Trophoblast cell (in vitro differentiated cells and primary cell): Measurements from ENCODE around the gene LMCD1.

Experiments used
- DNase-seq, 2 donors: peaks; one replicate each; pipeline ENCODE4 v3.0.0-alpha.2; 2016
- H2AFZ ChIP-seq: 2 replicates; pipeline ENCODE4 v1.6.1; 2013; ENCODE audit warnings: low read length, moderate library complexity, mild to moderate bottlenecking; ENCODE audit not compliant: insufficient read depth, poor library complexity
- H2AK5ac ChIP-seq: 2 replicates; pipeline ENCODE4 v1.6.1; 2013; ENCODE audit warnings: mild to moderate bottlenecking, low read length
- H2BK120ac ChIP-seq: 2 replicates; pipeline ENCODE4 v1.6.1; 2013; ENCODE audit warnings: low read length, mild to moderate bottlenecking, moderate library complexity; ENCODE audit not compliant: insufficient read depth, poor library complexity
- H2BK12ac ChIP-seq: 2 replicates; pipeline ENCODE4 v1.6.1; 2013; ENCODE audit warnings: mild to moderate bottlenecking, low read length, moderate library complexity
- H2BK5ac ChIP-seq: 2 replicates; pipeline ENCODE4 v1.6.1; 2013; ENCODE audit warnings: low read length, low read depth, moderate library complexity, mild to moderate bottlenecking; ENCODE audit not compliant: poor library complexity
- H3K14ac ChIP-seq: 2 replicates; pipeline ENCODE4 v1.6.1; 2013; ENCODE audit warnings: mild to moderate bottlenecking, low read length
- H3K18ac ChIP-seq: 2 replicates; pipeline ENCODE4 v1.6.1; 2013; ENCODE audit warnings: mild to moderate bottlenecking, low read length
- H3K23ac ChIP-seq: 2 replicates; pipeline ENCODE4 v1.6.1; 2013; ENCODE audit warnings: low read length
- H3K27ac ChIP-seq: 2 replicates; pipeline ENCODE4 v1.5.1; 2013; ENCODE audit warnings: low read depth, mild to moderate bottlenecking, inconsistent platforms, low read length, moderate library complexity
- H3K27me3 ChIP-seq: 2 replicates; pipeline ENCODE4 v1.6.1; 2013; ENCODE audit warnings: inconsistent platforms, mild to moderate bottlenecking, low read length, moderate library complexity; ENCODE audit not compliant: insufficient read depth
- H3K36me3 ChIP-seq, 2 experiments: 1 replicate in 1 of 2; 2 replicates in 1 of 2; pipeline ENCODE4 v1.6.1; 2013; ENCODE audit warnings: low read length in 2 of 2, mild to moderate bottlenecking in 2 of 2, moderate library complexity in 1 of 2; ENCODE audit not compliant: insufficient read depth in 2 of 2, control insufficient read depth in 1 of 2
- H3K4ac ChIP-seq: 2 replicates; pipeline ENCODE4 v1.6.1; 2013; ENCODE audit warnings: low read depth, mild to moderate bottlenecking, low read length, moderate library complexity
- H3K4me1 ChIP-seq, 2 experiments: 1 replicate in 1 of 2; 2 replicates in 1 of 2; pipeline ENCODE4 v1.6.1; 2013; ENCODE audit warnings: low read length in 2 of 2, mild to moderate bottlenecking in 2 of 2, moderate library complexity in 1 of 2; ENCODE audit not compliant: insufficient read depth in 2 of 2, control insufficient read depth in 1 of 2
- H3K4me2 ChIP-seq: 2 replicates; pipeline ENCODE4 v1.6.1; 2013; ENCODE audit warnings: inconsistent platforms, mild to moderate bottlenecking, low read length, moderate library complexity
- H3K4me3 ChIP-seq: 2 replicates; pipeline ENCODE4 v1.5.1; 2013; ENCODE audit warnings: mild to moderate bottlenecking, low read depth, low read length, inconsistent platforms
- H3K79me1 ChIP-seq: one replicate; pipeline ENCODE4 v1.6.1; 2013; ENCODE audit warnings: low read length
- H3K79me2 ChIP-seq: 2 replicates; pipeline ENCODE4 v1.6.1; 2013; ENCODE audit warnings: low read length, mild to moderate bottlenecking; ENCODE audit not compliant: control insufficient read depth, insufficient read depth, poor library complexity
- H3K9ac ChIP-seq: 2 replicates; pipeline ENCODE4 v1.6.1; 2013; ENCODE audit warnings: mild to moderate bottlenecking, low read length
- H3K9me3 ChIP-seq: 2 replicates; pipeline ENCODE4 v1.6.1; 2013; ENCODE audit warnings: low read depth, mild to moderate bottlenecking, control low read depth, inconsistent platforms, low read length; ENCODE audit not compliant: insufficient read depth
- H4K12ac ChIP-seq: 2 replicates; pipeline ENCODE4 v1.6.1; 2013; ENCODE audit warnings: low read depth, mild to moderate bottlenecking, low read length, moderate library complexity
- H4K8ac ChIP-seq: 2 replicates; pipeline ENCODE4 v1.6.1; 2013; ENCODE audit warnings: low read depth, mild to moderate bottlenecking, low read length, moderate library complexity
- H4K91ac ChIP-seq: one replicate; pipeline ENCODE4 v1.6.1; 2013; ENCODE audit warnings: low read depth, mild to moderate bottlenecking, low read length, moderate library complexity
- WGBS: extraction: QIAGEN DNeasy Blood & Tissue Kit; methylation state at CpG from one replicate; pipeline ENCODE4 v1.1.7; 2013; ENCODE audit warnings: missing lambda C conversion rate; ENCODE audit not compliant: insufficient read length, insufficient coverage; ENCODE audit errors: extremely low coverage; 5-methylcytosine and 5-hydroxymethylcytosine counted together

LMCD1 gene

DNA sequence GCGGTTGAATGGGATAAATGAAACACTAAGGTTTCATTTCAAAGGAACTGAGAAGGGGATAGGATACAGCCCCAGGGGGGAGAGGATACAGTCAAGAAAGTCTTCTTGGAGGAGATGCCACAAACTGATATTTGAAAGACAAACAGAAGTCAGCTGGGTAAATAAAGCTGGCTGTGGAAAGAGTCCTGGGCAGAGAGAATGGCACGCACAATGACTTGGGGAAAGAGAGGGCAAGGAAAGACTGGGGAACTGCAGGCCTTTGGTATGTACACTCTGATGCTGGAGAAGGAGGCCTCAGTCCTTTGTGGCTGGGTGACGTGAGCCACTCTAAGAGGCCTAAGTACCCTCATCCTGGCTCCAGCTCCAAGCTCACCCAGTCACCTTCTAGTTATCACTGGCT is 45.2 kb upstream of the LMCD1 start:
- no peaks in the 10 kb centered on the region for H3K36me3 ChIP-seq
- H2BK120ac ChIP-seq, result no peak overlapping the region
- H4K91ac ChIP-seq, result no peak overlapping the region
- H3K23ac ChIP-seq, result no peak overlapping the region
- DNase-seq, result peak; percentile 59 to 67
- H3K79me2 ChIP-seq, result no peaks in the 10 kb centered on the region
- H3K27me3 ChIP-seq, result no peaks in the 10 kb centered on the region
- no peak overlapping the region for H3K27ac ChIP-seq
- no peak overlapping the region for H4K8ac ChIP-seq
- no peak overlapping the region for H3K9ac ChIP-seq
- H3K9me3 ChIP-seq, result peaks cover 2% of the 10 kb centered on the region
- H3K4me3 ChIP-seq, result no peak overlapping the region
- peaks cover 0 to 7% of the 10 kb centered on the region in 2 experiments for H3K4me1 ChIP-seq
- no peak overlapping the region for H2BK5ac ChIP-seq
- no peak overlapping the region for H2BK12ac ChIP-seq
- no CpG with 5 or more reads among the region's 3 CpGs for WGBS
- H2AK5ac ChIP-seq, result no peak overlapping the region
- H3K14ac ChIP-seq, result no peak overlapping the region
- H3K18ac ChIP-seq, result no peak overlapping the region
- no peak overlapping the region for H3K4ac ChIP-seq
- H4K12ac ChIP-seq, result no peak overlapping the region
- H3K79me1 ChIP-seq, result no peaks in the 10 kb centered on the region
- H3K4me2 ChIP-seq, result no peak overlapping the region
- no peak overlapping the region for H2AFZ ChIP-seq

GRCh38 chr3:8457039-8457438 is 44.6 kb upstream of the LMCD1 start:
- WGBS, result no CpG with 5 or more reads among the region's 1 CpG
- no peaks in the 10 kb centered on the region for H3K27me3 ChIP-seq
- DNase-seq, result peak in 1 of 2 donors; percentile 78
- H3K9me3 ChIP-seq, result peaks cover 2% of the 10 kb centered on the region
- H3K79me1 ChIP-seq, result no peaks in the 10 kb centered on the region
- H4K91ac ChIP-seq, result no peak overlapping the region
- H3K14ac ChIP-seq, result no peak overlapping the region
- no peak overlapping the region for H3K4me3 ChIP-seq
- H4K12ac ChIP-seq, result no peak overlapping the region
- H4K8ac ChIP-seq, result no peak overlapping the region
- no peak overlapping the region for H2BK120ac ChIP-seq
- no peak overlapping the region for H3K9ac ChIP-seq
- H3K27ac ChIP-seq, result no peak overlapping the region
- H3K4me1 ChIP-seq, result peaks cover 0 to 7% of the 10 kb centered on the region in 2 experiments
- H2AFZ ChIP-seq, result no peak overlapping the region
- no peak overlapping the region for H3K4ac ChIP-seq
- no peak overlapping the region for H3K23ac ChIP-seq
- H2AK5ac ChIP-seq, result no peak overlapping the region
- no peaks in the 10 kb centered on the region for H3K36me3 ChIP-seq
- no peaks in the 10 kb centered on the region for H3K79me2 ChIP-seq
- no peak overlapping the region for H3K4me2 ChIP-seq
- H2BK5ac ChIP-seq, result no peak overlapping the region
- H3K18ac ChIP-seq, result no peak overlapping the region
- no peak overlapping the region for H2BK12ac ChIP-seq

GRCh38 chr3:8458238-8458661 is 43.4 kb upstream of the LMCD1 start:
- no CpG with 5 or more reads among the region's 2 CpGs for WGBS
- no peak for DNase-seq
- no peak overlapping the region for H2BK12ac ChIP-seq
- no peak overlapping the region for H3K14ac ChIP-seq
- H2AK5ac ChIP-seq, result no peak overlapping the region
- H3K4ac ChIP-seq, result no peak overlapping the region
- H3K4me3 ChIP-seq, result no peak overlapping the region
- H3K27ac ChIP-seq, result no peak overlapping the region
- H3K4me1 ChIP-seq, result peaks cover 0 to 5% of the 10 kb centered on the region in 2 experiments
- no peak overlapping the region for H3K4me2 ChIP-seq
- H3K23ac ChIP-seq, result no peak overlapping the region
- H3K9ac ChIP-seq, result no peak overlapping the region
- no peak overlapping the region for H4K12ac ChIP-seq
- H2AFZ ChIP-seq, result no peak overlapping the region
- no peak overlapping the region for H2BK120ac ChIP-seq
- H3K9me3 ChIP-seq, result peaks cover 2% of the 10 kb centered on the region
- H4K8ac ChIP-seq, result no peak overlapping the region
- no peaks in the 10 kb centered on the region for H3K36me3 ChIP-seq
- H3K79me1 ChIP-seq, result no peaks in the 10 kb centered on the region
- H2BK5ac ChIP-seq, result no peak overlapping the region
- H3K79me2 ChIP-seq, result no peaks in the 10 kb centered on the region
- H3K27me3 ChIP-seq, result no peaks in the 10 kb centered on the region
- H3K18ac ChIP-seq, result no peak overlapping the region
- H4K91ac ChIP-seq, result no peak overlapping the region

GRCh38 chr3:8458711-8459110 is 42.9 kb upstream of the LMCD1 start:
- H2BK120ac ChIP-seq, result no peak overlapping the region
- peaks cover 0 to 3% of the 10 kb centered on the region in 2 experiments for H3K4me1 ChIP-seq
- H3K4me2 ChIP-seq, result no peak overlapping the region
- H2AFZ ChIP-seq, result no peak overlapping the region
- no peak overlapping the region for H4K12ac ChIP-seq
- H2AK5ac ChIP-seq, result no peak overlapping the region
- H2BK12ac ChIP-seq, result no peak overlapping the region
- no peak overlapping the region for H3K14ac ChIP-seq
- H3K79me2 ChIP-seq, result no peaks in the 10 kb centered on the region
- H3K79me1 ChIP-seq, result no peaks in the 10 kb centered on the region
- H3K36me3 ChIP-seq, result no peaks in the 10 kb centered on the region
- H3K9me3 ChIP-seq, result peaks cover 2% of the 10 kb centered on the region
- H3K23ac ChIP-seq, result no peak overlapping the region
- no peak overlapping the region for H3K4ac ChIP-seq
- H4K91ac ChIP-seq, result no peak overlapping the region
- no peak overlapping the region for H3K27ac ChIP-seq
- DNase-seq, result no peak
- H4K8ac ChIP-seq, result no peak overlapping the region
- no peaks in the 10 kb centered on the region for H3K27me3 ChIP-seq
- H3K18ac ChIP-seq, result no peak overlapping the region
- WGBS, result no CpG with 5 or more reads among the region's 6 CpGs
- H3K9ac ChIP-seq, result peak overlapping the region; percentile 38
- no peak overlapping the region for H2BK5ac ChIP-seq
- H3K4me3 ChIP-seq, result no peak overlapping the region
